Femur (tissue), 1 donor: Measurements from ENCODE around the gene UBASH3B.
"Not testable (repeated sequence)": the region's sequence is repeated elsewhere in the genome, so short reads cannot be mapped to it uniquely, and the experiment has no call there.

Experiments
- DNase-seq: peaks from one replicate; pipeline ENCODE4 v3.0.0-alpha.2; 2017

The UBASH3B gene

DNA sequence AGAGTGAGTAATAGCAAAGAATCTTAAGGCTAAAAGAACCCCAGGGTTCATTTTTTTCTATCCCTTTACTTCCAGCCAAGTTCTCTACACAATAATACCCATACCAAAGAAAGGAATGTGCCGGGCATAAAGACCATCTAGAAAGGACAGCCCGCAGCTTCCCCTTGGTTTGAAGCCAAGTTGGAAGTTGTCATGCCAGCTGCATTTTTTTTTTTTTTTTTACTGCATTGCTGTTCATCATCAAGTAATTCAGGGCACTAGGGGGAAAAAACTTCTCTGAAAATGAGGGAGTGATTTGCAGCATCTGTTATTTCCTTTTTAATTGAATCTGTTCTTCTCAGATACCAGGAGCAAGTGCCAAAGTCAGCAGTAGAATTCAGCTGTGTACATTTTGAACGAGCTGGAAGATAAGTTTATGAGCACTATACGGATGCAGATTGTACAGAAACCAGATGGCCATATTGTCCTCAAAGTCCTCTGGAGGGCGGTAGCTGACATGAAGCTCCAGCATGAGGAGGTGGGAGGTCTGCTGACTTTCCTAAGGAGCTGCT lies 56.4 kb downstream of the UBASH3B start:
- DNase-seq = peak; percentile 40

DNA sequence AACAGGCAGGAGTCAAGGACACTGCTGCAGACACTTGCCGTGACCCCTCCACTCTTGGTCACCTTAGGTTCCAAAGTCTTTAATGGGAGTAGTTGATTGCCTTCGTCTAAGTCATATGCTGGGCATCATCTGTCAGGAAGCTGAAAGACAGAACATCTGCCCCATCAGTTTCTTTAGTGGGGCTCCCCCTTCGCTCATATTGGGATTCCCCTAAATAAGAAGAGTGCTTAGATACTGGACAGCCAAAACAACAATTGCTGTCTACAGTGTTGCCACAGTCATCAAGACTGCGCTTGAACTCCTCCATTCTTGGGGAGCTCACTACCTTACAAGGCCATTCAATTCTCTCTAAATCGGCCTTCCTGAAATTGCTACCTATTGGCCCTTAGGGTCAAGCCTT lies 58.5 kb downstream of the UBASH3B start:
- DNase-seq = no peak

DNA sequence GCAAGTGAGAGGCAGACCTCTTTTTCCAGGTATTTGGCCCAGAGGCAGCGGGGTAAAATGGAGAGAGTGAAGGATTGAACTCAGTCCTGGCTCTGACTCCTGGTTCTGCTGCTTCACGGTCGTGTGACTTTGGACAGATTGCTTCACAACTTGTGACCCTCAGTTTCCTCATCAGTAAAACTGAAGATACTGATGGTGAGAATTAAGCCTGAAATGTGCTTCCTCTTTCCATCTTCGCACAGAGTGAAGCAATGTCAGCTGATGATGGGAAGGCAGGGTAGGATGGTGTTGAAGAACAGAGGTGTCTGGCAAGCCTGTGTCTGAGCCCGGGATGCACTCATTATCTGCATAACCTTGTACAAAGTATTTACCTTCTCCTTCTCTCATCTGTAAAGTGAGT lies 59.0 kb downstream of the UBASH3B start:
- DNase-seq = no peak

DNA sequence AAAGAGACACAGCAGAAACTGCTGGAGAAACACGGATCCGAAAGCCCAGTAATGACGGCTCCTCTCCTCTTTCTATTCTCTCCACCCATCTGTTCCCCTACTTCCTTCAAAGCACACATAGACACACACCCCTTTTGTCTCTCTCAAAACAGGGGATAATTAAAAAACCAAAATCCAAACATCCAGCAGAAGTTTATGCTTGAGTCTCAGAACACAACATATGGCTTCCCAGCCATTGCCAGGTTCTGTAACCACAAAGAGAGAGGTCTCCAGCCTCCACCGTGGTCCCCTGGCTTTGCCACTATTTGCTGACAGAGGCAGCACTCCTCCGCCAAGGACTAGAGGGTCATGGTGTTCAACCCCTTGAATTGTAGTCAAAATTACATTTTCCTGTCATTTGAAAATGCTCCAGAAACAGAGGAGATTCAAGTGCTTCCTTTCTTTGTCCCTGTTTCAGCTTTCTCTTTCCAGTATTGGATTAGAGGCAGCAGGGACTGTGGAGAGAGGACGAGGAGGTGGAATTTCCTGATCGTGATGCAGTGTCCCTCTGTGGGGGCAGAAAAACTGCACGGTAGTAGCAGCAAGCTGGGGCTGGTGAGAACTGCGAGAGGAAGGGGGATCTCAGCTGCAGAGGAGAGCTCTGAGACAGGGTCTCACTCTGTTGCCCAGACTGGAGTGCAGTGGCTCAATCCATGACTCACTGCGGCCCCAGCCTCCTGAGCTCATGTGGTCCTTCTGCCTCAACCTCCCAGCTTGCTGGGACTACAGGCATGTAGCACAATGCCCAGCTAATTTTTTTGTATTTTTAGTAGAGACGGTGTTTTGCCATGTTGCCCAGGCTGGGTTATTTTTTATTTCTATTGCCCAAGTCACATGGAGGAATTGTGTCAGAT lies 60.3 kb downstream of the UBASH3B start:
- peak; percentile 44 for DNase-seq

DNA sequence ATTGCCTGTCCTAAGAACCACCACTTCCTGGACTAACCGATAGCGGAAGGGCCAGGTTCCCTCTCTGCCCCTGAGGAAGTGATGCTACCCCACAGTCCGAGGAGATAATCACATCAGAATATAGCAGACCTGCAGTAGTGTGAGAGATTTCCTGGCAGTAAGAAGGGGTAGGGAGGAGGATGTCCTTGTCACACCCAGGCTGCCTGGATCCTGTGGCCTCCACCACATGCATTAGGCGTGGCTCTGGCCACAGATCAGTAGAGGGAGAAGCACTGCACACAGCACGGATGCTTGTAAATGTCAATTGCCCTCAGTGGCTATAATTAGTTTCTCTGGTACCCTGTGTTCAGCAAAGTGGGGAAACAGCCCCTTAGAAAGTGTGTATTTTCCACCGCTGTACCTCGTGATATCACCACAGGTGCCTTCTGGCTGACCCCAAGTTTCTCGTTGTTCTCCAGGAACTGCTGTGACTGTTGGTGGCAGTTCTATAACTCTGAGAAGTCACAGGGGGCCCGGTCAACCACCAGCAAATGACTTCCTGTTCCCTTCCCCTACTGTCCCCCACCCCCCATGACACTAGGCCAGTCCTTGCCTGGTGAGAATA lies 61.8 kb downstream of the UBASH3B start:
- peak; percentile 47 for DNase-seq

DNA sequence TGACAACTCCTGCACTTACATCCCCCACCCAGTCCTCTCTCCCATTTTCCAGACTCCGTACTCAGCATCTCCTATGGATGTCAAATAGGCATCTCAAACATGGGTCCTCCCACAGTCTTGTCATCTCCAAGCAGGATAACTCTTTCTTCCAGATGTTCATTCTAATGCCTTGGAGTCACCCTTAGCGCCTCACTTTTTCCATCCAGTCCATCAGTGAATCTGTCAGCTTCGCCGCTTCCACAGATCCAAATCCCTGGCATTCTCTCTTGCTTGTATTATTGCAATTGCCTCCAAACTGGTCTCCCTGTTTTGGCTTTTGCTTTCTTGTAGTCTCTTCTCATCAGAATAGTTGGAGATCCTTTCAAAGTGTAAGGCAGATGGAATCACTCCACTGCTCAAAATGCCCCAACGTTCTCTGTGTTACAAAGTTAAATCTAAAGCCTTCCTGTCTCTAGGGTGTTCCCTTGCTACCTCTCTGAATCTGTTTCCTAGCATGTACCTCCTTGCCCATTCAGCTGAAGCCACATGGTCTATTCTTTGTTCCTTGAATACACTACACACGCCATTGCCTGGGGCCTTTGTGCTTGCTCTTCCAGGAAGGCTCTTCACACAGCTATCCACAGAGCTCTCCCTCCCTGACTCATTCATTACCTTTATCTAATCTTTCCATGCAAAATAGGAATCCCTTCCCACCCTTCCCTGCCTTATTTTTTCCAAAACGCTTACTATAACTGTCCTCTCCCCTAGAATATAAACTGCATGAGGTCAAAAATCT lies 64.8 kb downstream of the UBASH3B start:
- DNase-seq = no peak

DNA sequence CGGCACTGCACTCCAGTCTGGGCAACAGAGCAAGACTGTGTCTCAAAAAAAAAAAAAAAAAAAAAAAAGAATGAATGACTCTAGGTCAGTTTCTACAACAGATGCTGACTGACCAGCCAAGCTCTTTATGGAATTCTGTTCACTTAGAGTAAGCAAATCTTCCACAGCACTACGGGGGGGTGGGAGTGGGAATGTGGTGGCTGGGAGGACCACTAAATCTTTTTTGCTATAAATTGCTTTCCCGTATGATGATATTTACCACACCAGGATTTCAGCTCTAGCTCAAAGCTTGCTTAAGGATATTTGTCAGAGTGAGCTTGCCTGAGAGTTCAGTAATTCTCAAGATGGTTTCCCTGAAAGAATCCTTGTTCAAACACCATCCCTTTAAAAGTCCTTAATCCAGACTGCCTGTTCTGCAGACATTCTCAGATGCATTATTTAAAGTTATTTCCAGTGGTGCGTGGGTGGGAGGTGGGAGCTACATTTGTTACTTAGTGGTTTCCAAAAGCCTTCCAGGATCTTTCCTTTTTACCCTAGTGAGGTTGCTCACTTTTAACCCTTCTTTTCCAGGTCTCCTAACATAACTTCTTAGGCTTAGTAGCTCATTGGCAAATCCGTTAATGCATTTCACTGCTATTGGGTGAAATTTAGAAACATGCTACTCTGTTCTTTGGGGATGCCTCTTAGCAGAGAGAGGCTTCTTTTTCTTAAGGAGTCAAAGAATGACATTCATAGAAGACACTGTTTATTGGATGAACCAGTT lies 65.9 kb downstream of the UBASH3B start:
- no peak for DNase-seq

DNA sequence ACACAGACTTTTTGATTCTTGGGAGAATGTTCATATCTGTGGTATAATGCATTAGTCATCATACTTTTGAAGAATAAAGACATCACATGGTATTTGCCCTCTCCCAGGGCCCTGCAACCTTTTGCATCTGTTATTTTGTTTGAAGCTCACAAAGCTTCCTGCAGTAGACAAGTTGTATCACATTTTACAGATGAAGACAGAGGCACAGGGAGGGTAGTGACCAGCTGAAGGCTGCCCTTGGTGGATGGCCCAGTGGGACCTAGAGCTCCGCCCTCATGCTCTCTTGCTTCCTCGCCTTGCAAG lies 66.4 kb downstream of the UBASH3B start:
- DNase-seq = no peak

DNA sequence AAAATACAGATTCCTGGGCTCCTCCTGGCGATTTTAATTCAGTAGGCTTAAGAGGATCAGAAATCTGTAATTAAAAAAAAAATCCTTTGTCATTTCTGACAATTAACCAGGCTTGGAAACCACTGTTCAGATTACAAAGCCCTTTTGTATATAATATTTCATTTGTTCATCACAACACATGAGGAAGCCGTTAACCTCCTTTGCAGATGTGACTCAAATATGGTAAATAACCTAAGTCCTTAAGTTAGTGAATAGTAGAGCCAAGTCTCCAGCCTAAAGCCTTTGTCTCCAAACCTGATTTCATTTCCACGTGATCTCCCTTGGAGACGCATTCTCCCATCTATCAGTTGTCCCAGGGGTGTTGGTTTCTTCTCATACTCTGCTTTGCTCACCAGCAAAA lies 67.6 kb downstream of the UBASH3B start:
- no peak for DNase-seq

DNA sequence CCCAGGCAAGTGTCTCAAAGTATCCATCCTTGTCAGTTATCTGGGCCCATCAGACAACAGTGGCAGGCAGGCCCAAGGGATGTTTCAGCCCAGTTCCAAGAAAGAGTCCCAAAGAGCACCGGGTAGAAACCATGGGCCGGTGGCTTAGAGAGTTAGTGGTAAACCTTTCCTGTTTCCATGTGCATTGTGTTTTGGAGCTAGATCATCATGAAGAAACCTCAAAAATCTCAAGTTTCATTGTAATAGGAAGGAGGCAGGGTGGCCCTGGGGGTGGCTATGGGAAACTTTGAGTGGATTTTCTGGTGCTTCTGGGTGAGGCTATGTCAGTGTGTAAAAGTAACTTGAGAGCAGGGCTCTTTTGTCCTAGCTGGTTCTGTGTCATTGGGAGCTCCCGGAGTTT lies 68.1 kb downstream of the UBASH3B start:
- DNase-seq = no peak

DNA sequence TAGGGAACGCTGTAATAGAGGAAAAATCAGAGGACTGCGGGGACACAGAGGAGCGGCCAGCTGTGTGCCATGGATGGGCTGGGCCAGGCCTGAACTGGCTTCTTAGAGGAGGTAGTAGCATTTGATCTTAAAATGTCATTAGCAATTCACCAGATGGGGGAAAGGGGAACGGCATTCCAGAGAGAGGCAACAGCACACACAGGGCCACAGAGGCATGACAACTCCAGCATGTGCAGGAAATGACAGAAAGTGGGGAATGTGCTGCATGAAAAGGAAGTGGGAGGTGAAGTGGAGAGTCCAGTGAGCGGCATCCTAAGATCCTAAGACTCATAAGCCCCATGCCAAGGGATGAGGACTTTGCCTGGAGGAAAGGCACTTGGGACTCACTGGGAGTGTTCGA lies 69.0 kb downstream of the UBASH3B start:
- no peak for DNase-seq

DNA sequence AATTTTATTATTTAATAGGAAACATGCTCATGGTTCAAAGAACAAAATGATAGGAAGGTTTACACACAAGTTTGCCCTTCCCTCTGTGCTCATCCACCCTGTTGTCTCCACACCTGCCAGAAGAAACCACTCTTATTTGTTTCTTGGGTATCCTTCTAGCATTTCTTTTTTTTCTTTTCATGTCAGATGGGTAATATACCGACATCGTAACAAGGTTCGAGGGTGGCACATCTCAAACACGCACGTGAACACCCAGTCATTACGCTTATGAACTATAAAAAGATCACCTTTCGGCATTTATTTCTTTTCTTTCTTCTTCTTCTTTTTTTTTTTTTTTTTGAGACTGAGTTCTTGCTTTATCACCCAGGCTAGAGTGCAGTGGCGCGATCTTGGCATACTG lies 70.5 kb downstream of the UBASH3B start:
- no peak for DNase-seq

DNA sequence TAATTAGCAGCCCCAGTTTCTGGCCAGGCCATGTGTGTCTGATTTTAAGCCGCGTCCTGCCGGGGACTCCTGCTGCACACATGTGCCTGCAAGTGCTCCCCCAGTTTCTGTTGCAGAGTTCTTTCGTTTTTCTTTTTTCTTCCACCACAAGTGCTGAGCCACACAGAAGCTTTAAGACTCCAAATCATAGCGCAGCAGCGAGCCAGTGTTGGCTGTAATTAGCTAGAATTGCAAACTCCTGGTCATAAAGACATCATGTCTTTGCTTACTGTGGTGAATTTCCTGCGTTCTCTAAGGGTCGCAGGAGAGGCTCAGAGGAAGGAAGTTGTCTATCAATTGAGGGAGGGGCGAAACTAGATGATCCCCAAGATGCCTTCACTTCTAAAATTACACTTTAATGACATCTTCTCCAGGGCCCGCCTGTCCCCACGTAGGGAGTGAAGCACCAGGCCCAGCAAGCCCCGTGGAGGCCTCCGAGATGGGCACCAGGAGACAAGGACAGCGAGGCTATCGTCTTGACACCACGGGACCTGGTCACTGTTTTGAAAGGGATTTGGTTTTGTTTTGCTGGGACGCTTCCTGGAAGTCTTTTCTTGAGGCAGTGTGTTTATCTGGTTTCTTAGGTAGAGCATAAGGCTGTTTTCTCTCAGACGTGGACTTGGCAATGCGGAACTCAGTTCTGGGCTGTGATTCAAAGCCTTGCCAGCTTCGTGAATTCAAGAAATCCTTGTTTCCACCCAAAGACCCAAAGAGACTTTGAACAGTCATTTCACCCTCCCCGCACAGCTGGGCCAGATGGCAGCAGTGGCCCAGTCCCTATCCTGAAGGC lies 71.8 kb downstream of the UBASH3B start:
- DNase-seq = no peak

DNA sequence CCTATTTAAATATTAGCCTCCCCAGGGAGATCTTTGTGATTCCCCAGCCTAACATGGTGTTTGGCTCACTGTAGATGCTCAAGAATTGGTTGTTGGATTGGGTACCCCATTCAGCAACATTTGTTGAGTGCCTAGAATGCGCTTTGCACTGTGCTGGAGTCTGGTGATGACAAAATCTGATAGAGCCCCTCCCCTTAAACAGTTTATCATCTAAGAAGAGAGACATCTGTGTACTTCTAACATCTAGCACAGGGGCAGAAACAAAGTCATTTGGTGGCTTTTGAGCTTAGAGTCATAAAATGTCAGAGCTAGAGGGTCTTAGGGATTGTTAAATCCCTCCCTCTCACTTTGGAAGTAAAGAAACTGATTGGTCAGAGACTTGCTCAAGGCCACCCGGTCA lies 73.0 kb downstream of the UBASH3B start:
- no peak for DNase-seq

DNA sequence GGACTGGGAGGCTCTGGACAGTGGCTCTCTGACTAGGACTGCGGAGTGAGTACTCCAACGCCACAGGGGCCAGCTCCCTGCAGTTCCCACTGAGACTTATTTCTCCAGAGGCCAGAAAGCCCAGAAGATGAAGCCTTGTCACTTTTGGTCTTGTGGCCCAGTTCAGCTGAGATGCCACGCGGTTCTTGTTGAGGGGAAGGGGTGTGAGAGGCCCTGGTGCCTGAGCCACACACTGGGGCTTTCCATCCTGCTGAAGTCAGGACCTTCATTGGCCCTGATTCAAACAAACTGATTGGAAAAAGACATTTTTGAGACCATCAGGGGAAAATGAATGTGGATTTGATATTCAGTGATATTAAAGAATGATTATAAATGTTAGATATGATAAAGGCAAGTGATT lies 73.6 kb downstream of the UBASH3B start:
- DNase-seq = no peak

DNA sequence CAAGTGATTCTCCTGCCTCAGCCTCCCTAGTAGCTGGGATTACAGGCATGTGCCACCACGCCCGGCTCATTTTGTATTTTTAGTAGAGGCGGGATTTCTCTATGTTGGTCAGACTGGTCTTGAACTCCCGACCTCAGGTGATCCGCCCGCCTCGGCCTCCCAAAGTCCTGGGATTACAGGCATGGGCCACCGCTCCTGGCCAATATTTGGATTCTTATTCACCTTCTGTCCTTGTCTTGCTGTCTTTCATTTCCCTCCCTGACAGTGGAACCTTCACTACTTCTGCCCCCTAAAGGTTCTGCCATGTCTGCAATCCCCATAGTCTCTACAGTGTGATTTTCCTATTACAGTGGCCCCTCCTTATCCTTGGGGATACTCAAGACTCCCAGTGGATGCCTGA lies 75.2 kb downstream of the UBASH3B start:
- DNase-seq = not testable (repeated sequence)

DNA sequence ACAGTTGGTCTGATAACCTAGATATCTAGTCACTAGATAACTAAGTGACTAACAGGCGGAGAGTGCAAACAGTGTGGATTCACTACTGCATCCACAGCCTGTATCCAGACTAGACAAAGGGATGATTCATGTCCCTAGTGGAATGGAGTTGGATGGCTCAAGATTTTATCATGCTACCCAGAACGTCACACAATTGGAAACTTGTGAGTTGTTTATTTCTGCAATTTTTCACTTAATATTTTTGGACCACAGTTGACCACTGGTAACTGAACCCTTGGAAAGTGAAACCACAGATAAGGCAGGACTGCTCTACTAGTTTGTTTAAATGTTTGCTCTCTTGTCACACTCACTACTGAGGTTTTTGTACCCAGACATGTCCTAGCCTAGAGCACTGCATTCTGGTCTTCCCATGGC lies 76.0 kb downstream of the UBASH3B start:
- DNase-seq = no peak

DNA sequence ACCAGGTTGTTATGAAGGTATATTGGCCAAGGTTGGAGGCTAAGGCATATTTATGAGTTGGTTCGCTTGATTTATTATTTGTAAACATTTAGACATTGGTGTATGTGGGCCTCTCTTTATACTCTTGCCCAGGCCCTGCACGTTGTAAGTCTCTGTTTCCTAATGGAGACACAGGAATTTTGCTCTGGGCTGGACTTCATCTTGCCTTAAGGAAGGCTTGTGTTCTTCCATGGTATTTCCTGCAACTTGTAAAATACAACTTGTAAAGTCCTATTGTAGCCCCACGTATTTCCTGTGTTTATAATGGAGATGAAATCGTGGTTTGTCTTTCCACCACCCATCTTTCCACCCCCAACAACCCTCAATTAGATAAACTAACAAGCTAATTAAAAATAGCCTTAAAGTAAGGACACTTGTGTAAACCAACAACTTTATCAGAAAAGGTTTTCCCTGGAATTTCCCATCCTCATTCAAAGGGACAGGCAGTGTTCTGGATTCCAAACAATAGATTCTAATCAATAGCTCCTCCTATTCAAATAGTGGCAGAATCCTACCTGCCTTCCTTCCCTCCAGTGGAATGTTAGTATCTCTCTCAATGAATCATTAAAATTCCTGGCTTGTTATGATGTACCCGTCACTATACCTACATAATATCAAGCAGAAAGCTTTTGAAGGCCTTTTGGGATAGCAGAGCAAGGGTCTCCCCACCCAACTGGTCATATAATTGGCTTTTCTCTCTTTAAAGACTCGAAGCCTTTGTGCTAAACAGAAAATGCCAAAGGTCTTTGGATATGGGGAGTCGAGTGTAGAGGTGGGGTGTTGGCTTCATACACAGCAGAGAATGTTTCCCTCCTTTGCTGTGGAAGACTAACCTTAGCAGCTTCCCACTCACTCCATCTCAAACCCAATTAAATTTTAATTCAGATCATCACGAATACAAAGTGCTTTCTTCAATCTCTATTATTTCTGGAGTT lies 77.1 kb downstream of the UBASH3B start:
- no peak for DNase-seq

DNA sequence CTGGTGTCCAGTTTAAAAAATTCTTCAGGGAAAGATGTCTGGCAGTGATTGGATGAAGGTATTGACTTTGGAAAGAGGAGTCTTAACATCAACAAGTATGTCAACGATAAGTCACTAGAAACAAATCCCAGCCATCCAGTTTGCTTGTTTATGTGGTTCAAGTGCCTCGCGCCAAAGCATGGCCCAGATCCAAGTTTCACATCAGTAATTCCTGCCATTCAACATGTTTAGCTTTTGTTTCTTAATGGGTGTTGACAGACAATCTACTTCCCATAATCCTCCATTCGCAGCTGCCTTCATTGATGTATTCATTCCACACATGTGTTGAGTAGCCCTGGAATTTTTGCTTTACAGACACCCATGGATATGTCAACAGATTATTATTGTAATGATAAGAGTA lies 77.8 kb downstream of the UBASH3B start:
- DNase-seq = no peak

DNA sequence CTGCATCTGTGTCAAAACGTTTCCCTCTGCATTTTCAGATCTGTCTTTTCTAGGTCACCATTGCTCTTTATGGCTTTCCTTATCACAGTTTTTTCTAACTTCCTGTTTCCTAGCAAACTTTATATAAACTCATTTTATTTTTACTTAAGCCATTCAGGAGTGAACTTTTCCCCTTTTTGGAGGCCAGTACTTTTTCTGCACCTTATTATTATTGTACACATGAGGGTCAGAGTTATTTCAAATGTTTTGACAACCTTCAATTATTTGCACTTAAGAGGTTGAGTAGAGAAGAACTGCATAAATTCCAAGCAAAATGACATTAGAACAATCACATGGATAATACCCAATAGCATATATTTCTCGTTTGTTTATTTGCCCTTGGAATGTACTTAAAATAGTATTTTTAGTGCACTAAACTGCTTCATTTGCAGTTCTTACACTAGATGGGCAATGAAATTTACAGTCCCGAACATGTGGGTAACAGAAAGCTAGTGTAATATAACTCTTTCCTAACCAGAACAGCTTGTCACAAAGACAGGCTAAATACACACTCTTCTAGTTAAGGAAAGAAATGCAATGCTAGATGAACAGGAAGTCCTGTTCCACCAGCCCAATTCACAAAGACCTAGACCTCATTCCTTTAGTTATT lies 79.5 kb downstream of the UBASH3B start:
- DNase-seq = no peak
